ENCODE measurements around the gene CACNA1C.
"Not testable (repeated sequence)": the region's sequence is repeated elsewhere in the genome, so short reads cannot be mapped to it uniquely, and the experiment has no call there.

The CACNA1C gene

DNA sequence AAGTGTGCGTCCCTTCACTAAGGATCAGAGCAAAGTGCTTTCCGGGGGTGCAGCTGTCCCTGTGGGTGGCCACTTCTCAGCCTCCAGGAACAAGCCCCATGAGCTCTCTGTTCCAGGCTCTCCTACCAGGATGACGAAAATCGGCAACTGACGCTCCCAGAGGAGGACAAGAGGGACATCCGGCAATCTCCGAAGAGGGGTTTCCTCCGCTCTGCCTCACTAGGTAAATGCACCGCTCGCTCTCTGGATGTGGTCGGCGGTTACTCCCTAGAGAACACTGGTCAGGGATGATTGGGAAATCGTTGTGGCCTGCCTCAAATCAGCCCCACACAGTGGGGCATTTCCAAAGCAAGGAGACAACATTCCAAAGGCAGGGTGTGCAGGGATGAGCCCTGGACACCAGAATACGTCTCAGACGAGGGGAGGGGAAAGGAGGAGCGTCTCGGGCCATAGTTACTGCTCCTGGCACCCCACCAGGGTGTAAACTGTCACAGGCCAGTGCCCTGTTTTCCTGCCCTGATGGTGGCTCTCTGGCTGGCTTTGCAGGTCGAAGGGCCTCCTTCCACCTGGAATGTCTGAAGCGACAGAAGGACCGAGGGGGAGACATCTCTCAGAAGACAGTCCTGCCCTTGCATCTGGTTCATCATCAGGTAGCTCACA lies 633.0 kb downstream of the CACNA1C start:
- not testable (repeated sequence) for DNase-seq

DNA sequence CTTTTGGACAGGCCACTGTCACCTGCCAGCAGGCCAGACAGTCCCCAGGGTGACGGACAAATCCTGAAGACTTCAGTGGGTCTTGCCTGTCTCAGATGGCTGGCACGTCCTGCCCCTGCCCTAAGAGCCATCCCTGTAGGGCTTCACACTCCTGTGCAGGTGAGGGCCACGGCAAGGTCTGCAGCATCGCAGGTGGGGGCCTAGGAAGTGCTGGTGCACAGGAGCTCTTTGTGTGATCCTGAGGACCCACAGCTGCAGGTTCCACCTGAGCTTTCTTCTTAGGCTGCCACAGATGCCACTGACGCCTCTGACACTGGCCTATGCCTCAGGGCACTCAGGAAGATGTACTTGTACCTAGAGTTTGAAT lies 633.5 kb downstream of the CACNA1C start:
- no peak for DNase-seq

GRCh38 chr12:2687058-2687457 lies 634.3 kb downstream of the CACNA1C start:
- no peak for DNase-seq

DNA sequence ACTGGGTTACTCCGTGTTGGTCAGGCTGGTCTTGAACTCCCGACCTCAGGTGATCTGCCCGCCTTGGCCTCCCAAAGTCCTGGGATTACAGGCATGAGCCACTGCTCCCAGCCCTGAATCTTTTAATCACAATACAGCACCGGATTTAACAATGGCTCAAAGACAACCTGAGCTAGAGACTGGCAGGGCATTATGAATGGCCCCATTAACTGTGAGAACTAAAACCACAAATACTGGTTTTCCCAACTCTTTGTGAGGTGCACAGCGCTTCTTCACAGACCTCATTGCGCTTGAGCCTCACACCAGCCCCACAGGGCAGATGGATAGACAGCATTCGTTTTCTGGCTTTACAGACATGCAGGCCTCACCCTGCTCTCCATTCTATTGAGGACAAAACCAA lies 634.9 kb downstream of the CACNA1C start:
- DNase-seq = no peak

DNA sequence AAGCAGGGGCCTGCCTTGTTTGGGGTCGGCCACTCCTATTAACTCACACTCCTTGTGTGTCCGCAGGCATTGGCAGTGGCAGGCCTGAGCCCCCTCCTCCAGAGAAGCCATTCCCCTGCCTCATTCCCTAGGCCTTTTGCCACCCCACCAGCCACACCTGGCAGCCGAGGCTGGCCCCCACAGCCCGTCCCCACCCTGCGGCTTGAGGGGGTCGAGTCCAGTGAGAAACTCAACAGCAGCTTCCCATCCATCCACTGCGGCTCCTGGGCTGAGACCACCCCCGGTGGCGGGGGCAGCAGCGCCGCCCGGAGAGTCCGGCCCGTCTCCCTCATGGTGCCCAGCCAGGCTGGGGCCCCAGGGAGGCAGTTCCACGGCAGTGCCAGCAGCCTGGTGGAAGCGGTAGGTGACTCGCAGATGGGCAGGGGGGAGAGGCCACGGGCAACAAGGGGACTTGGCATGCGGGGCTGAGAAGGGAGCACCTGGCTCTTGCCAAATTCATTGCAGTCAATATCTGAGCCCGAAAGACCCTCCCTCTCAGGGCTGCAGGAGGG lies 635.7 kb downstream of the CACNA1C start:
- DNase-seq = no peak

DNA sequence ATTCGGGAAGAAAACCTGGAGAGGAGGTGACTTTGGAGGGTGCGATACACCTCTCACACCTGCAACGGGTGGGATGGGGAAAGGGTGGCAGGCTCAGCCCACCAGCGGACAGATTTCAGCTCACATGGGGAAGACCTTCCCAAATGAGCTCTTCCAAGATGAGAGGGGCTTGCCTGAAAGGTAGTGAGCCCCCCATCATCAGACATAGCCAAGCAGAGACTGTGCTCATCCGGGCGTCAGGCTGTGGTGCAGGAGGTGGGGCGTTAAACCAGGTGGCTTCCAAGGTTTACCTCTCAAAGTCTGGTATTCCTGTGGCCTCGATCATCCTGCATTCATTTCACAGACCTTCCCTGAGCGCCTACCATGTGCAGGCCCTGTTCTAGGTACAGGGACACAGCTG lies 636.6 kb downstream of the CACNA1C start:
- no peak for DNase-seq

DNA sequence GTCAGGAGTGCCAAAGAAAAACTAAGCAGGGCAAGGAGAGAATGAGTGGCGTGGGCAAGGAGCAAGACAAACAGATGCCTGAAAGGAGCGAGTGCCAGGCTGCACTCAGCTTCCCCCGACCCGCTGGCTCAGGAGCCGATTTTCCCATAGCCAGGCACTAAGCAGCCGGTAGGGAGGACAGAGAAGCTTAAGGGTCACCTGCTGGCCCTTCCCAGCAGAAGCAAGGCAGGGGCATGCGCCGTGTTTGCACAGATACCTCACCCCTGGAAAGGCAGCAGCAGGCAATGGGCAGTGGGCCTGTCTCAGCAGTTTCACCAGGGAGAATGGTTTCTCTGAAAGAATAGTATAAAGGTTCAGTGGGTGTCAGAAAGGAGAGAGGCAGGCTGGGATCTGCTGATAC lies 637.1 kb downstream of the CACNA1C start:
- DNase-seq = no peak

DNA sequence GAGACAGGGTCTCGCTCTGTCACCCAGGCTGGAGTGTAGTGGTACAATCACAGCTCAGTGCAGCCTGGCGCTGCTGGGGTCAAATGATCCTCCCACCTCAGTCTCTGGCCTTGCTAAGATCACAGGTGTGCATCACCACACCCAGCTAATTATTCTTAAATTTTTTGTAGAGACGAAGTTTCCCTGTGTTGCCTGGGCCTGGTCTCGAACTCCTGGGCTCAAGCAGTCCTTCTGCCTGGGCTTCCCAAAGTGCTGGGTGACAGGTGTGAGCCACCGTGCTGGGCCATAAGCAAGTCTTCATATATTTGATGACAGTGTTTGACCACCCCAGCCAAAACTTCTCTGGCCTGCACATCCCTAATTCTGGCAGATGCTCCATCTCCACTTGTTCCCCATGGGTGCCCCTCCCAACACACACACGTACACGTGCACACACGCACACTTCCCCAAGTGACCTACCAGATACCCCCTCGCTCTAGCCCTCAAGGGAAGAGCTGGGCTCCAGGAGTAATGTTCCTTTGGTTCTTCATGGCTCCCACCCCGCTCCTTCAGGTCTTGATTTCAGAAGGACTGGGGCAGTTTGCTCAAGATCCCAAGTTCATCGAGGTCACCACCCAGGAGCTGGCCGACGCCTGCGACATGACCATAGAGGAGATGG lies 637.7 kb downstream of the CACNA1C start:
- DNase-seq = no peak

DNA sequence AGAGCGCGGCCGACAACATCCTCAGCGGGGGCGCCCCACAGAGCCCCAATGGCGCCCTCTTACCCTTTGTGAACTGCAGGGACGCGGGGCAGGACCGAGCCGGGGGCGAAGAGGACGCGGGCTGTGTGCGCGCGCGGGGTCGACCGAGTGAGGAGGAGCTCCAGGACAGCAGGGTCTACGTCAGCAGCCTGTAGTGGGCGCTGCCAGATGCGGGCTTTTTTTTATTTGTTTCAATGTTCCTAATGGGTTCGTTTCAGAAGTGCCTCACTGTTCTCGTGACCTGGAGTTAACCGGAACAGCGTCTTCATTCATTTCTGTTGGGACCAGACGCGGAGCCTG lies 638.2 kb downstream of the CACNA1C start:
- DNase-seq = peak; percentile 76

- DNase-seq = peak; percentile 44
Measured at GRCh38 chr12:2691345-2692071, 638.7 kb downstream of the CACNA1C start.

DNA sequence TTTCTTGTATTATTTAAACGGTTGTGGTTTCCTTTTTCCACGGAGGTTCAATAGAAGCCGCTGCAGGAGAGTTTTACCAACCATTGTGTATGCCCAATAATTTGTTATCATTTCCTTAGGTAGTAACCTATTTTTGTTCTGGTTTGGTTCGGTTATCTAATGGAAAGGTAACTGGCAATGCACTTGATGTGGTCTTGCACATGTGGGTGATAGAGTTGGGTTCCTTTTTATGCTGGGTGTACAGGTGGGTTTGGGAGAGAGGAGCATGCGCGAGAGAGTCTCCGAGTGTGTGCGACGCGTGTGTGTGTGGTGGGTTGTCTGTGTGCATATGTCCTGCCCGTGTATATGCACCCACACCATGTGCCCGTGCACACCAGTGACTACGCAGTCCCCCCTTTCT lies 639.3 kb downstream of the CACNA1C start:
- no peak for DNase-seq

DNA sequence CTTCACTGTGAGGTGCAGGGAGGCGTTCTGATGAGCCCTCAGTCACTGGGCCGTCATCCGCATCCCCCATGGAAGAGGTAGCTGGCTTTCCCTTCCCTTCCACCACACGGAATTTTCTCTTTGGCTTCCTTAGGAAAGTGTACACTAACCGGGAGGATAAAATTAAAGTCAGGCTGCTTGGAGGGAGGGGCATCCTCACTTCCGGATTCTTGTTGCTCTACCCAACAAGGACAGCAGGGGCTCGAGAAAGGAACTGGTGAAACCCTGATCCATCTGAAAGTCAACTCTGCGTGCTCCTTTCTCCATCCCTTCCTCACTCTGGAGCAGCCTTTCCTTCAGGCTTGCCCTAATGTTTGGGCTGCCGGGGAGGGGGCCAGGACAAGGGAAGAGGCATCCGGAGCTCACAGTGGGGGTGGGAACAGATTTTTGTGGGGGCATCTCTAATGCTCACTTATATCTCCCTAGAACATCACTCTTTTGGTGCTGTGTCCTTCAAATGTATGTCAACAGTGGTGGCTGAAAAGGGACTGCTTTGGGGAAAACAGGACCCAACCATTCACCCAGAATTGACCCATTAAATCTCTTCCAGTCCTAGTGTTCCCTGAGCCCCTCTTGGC lies 640.6 kb downstream of the CACNA1C start:
- no peak for DNase-seq

- no peak for DNase-seq
Measured at GRCh38 chr12:2693980-2694610, 641.3 kb downstream of the CACNA1C start.

DNA sequence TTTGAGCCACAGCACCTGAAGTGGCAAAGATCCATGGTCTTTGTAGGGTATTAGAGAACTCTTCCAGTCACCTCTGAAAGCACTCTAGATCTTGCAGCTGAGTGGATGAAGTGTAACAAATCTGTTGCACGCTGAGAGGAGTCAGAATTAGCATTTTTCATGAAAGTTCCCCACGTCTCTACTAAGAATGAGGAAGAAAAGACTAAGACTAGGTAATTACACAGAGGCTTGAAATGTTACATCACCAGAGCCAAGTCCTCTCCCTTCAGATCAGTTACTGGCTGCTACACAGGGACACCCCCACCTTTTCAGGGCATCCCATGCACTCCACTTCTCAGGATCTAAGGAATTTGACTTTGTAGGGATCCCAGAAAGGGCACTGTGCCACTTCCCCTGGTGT lies 643.3 kb downstream of the CACNA1C start:
- no peak for DNase-seq

DNA sequence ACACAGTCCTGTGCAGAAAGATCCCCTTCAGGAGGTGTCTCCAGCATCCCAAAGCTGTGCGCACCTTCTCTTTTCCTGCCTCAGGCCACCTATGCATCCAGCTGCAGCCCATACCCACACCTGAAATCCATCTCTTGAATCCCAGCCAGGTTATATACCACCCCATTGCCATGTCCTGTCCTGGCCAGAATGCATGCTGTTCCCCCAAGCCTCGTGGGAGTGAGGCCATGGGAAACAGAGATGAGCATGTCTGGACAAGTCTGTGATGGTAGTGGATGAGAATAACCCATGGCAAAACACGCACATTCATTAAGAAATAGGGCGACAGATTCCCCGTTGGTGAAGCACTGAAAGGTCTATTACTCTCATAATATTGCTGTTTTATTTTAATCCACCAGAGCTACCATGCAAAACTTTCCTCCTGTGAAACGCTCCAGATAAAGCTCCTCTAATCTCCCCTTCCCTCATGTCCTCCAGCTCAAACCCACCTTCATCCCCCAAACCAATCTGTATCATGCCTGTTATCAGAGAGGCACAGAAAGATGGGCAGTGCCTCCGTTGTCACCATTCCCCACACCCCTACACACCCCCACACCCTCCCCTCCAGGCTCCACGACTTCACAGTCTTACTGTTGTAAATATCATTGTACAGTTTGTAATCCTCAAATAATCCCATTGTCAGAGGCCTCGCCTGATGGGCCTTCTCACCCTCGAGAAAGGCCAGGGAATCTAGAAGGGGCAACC lies 644.4 kb downstream of the CACNA1C start:
- DNase-seq = no peak

- DNase-seq = no peak
Measured at GRCh38 chr12:2698566-2698965, 645.8 kb downstream of the CACNA1C start.

DNA sequence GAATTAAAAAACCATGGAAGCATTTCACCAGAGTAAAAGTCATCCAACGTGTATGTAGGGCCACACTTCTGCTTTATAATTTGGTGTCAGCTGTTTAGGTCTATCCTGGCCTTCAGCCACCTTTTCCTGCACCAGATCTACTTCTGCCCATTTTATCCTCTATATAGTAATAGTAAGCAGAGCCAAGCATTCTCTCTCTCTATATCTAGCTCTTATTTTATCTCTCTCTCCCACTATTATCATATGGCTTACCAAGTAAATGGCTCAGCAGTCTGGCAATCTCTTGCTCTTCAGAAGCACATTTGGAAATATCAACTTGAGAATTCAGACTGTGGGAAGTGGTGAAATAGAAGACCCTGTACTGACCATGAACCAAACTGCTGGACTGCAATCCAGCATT lies 657.9 kb downstream of the CACNA1C start:
- no peak for DNase-seq

GRCh38 chr12:2719392-2719791 lies 666.6 kb downstream of the CACNA1C start:
- no peak for DNase-seq

DNA sequence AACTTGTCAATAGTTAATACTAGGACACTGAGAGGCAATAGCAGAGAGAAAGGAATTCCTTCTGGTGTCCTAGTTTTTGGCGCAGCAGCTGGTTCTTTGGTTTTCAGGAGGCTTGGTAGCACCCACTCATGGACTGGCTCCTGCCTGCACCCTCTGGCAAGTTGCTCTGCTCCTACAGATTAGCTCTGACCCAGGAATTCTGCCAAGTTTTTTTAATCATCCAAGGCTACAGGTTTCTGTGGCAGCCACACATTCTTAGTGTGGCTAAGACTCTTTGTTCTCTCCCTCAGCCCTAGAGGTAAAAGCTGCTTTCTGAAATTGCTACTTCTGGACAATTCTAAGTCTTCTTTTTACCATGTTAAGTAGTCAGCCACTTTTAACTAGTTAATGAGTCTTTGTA lies 670.0 kb downstream of the CACNA1C start:
- peak; percentile 8 for DNase-seq

- DNase-seq = no peak
Measured at GRCh38 chr12:2732290-2732689, 679.5 kb downstream of the CACNA1C start.

DNA sequence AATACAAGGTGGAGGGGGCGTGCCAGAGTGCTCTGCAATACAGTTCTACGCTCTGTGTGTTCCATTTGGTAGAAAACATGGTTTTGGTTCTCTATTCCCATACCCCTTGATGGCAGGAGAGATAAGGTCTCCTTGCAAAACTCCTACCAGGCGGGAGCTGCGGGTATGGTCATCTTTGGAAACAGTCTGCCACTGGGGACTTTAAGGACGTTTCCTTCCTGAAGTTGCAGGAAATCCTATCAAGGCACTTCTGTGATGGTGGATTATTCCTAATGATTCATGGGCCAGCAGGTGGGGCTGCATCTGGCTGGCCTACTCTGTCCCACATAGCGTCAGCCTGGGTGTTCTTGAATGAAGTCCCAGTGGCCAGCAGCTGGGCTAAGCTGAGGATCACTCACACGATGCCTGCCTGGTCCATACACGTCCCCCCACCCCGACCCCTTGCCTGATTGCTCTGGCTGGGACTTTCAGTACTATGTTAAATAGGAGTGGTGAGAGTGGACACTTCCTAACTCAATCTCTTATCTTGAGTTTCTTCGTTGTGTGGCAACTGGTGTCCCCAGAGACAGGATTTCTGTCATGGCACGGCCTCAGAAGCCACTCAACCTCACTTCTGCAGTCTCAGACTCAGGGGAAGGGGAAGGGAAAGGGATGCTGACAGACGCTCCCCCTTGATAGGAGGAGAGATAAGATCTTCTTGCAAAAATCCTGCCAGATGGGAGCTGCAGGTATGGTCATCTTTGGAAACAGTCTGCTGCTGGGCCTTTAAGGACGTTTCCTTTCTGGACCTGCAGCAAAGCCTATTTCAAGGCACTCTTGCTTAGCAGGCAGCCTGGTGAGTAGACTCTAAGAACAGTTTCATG lies 680.9 kb downstream of the CACNA1C start:
- no peak for DNase-seq
